K562 (cell line): Measurements from ENCODE around the gene CALY.

Source experiments
- CBX1 ChIP-seq: sonication (generic); IDR thresholded peaks from 2 replicates; pipeline ENCODE4 v1.6.1; 2016; ENCODE audit warnings: antibody characterized with exemption, low read depth, mild to moderate bottlenecking
- DPF2 ChIP-seq: fragments of 450-650 bp; IDR thresholded peaks from 2 replicates; pipeline ENCODE4 v1.6.1; 2016
- GTF2F1 ChIP-seq: IDR thresholded peaks from 2 replicates; pipeline ENCODE4 v1.6.1; 2011; ENCODE audit warnings: low read depth, low read length, improper control_type of control experiment
- KLF13 ChIP-seq: fragments of 450-650 bp; IDR thresholded peaks from 2 replicates; pipeline ENCODE4 v1.6.1; 2016; ENCODE audit warnings: missing genetic modification characterization, low read depth, mild to moderate bottlenecking, missing compliant biosample characterization, moderate library complexity, borderline replicate concordance
- KLF6 ChIP-seq: fragments of 250-450 bp; sonication (Bioruptor Pico); IDR thresholded peaks from 2 replicates; pipeline ENCODE4 v1.4.0; 2020; ENCODE audit warnings: mild to moderate bottlenecking, moderate library complexity, borderline replicate concordance
- NFE2 ChIP-seq: IDR thresholded peaks from 2 replicates; pipeline ENCODE4 v1.6.1; 2014; ENCODE audit warnings: antibody characterized with exemption, low read depth
- ZBTB1 ChIP-seq: sonication (generic); formaldehyde crosslinking; IDR thresholded peaks from 2 replicates; pipeline ENCODE4 v1.8.1; 2023; ENCODE audit warnings: missing genetic modification reagents, low read depth, mild to moderate bottlenecking, borderline replicate concordance
- ZFP36 ChIP-seq: fragments of 150-350 bp; IDR thresholded peaks from 2 replicates; pipeline ENCODE4 v1.6.1; 2018; ENCODE audit warnings: low read length, low read depth; ENCODE audit not compliant: partially characterized antibody
- TF ChIP-seq, protein P1 (sequence below): fragments of 450-650 bp; IDR thresholded peaks from 2 replicates; pipeline ENCODE4 v1.6.1; 2016; ENCODE audit warnings: low read depth
- TF ChIP-seq, protein P2 (sequence below): fragments of 450-650 bp; formaldehyde crosslinking; IDR thresholded peaks from 2 replicates; pipeline ENCODE4 v1.4.0; 2020; ENCODE audit warnings: mild to moderate bottlenecking, moderate library complexity
- TF ChIP-seq, protein P3 (sequence below), 3 experiments: IDR thresholded peaks in 2 of 3; conservative IDR thresholded peaks in 1 of 3; 2 replicates each; pipeline ENCODE4 v1.5.1; 2011 to 2012; ENCODE audit warnings: low read length in 3 of 3, mild to moderate bottlenecking in 3 of 3, control low read depth in 2 of 3, improper control_type of control experiment in 1 of 3, inconsistent platforms in 1 of 3, low read depth in 1 of 3, mixed read lengths in 1 of 3, moderate library complexity in 1 of 3; ENCODE audit not compliant: insufficient read depth in 2 of 3
- TF ChIP-seq, protein P4 (sequence below): sonication (generic); formaldehyde crosslinking; IDR thresholded peaks from 2 replicates; pipeline ENCODE4 v1.8.1; 2022; ENCODE audit warnings: missing genetic modification reagents
- TF ChIP-seq, protein P5 (sequence below), 2 experiments: IDR thresholded peaks in 1 of 2; conservative IDR thresholded peaks in 1 of 2; 2 replicates each; pipeline ENCODE4 v1.6.1; 2016; ENCODE audit warnings: low read depth in 2 of 2, mild to moderate bottlenecking in 1 of 2, missing compliant biosample characterization in 1 of 2, missing genetic modification characterization in 1 of 2, moderate library complexity in 1 of 2

DNA sequence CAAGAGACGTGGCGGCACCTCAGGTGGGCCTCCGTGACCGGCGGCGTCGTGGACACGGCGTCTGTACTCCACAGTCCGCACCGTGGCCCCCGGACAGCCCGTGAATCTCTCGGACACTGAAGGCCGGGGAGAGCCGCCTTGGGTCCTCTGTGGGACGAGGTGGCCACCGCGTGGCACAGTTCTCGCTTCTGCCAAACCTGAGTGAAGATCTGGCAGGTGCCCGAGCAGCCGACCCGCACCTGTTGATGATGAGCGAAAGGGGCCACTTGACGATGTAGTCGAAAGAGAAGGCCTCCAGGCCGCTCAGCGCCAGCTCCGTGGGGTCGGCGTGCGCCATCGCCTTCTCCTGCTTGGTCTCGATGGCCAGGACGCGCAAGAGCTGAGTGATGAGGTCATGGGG lies 51.5 kb downstream of the CALY start:
- TF ChIP-seq ZFP36 (no peak), KLF13 (no peak), GTF2F1 (no peak), CBX1 (no peak), KLF6 (CRISPR knock-in tag) (no peak), DPF2 (no peak), ZBTB1 (CRISPR knock-in tag) (no peak), NFE2 (no peak)
- TF ChIP-seq, protein P1, sequence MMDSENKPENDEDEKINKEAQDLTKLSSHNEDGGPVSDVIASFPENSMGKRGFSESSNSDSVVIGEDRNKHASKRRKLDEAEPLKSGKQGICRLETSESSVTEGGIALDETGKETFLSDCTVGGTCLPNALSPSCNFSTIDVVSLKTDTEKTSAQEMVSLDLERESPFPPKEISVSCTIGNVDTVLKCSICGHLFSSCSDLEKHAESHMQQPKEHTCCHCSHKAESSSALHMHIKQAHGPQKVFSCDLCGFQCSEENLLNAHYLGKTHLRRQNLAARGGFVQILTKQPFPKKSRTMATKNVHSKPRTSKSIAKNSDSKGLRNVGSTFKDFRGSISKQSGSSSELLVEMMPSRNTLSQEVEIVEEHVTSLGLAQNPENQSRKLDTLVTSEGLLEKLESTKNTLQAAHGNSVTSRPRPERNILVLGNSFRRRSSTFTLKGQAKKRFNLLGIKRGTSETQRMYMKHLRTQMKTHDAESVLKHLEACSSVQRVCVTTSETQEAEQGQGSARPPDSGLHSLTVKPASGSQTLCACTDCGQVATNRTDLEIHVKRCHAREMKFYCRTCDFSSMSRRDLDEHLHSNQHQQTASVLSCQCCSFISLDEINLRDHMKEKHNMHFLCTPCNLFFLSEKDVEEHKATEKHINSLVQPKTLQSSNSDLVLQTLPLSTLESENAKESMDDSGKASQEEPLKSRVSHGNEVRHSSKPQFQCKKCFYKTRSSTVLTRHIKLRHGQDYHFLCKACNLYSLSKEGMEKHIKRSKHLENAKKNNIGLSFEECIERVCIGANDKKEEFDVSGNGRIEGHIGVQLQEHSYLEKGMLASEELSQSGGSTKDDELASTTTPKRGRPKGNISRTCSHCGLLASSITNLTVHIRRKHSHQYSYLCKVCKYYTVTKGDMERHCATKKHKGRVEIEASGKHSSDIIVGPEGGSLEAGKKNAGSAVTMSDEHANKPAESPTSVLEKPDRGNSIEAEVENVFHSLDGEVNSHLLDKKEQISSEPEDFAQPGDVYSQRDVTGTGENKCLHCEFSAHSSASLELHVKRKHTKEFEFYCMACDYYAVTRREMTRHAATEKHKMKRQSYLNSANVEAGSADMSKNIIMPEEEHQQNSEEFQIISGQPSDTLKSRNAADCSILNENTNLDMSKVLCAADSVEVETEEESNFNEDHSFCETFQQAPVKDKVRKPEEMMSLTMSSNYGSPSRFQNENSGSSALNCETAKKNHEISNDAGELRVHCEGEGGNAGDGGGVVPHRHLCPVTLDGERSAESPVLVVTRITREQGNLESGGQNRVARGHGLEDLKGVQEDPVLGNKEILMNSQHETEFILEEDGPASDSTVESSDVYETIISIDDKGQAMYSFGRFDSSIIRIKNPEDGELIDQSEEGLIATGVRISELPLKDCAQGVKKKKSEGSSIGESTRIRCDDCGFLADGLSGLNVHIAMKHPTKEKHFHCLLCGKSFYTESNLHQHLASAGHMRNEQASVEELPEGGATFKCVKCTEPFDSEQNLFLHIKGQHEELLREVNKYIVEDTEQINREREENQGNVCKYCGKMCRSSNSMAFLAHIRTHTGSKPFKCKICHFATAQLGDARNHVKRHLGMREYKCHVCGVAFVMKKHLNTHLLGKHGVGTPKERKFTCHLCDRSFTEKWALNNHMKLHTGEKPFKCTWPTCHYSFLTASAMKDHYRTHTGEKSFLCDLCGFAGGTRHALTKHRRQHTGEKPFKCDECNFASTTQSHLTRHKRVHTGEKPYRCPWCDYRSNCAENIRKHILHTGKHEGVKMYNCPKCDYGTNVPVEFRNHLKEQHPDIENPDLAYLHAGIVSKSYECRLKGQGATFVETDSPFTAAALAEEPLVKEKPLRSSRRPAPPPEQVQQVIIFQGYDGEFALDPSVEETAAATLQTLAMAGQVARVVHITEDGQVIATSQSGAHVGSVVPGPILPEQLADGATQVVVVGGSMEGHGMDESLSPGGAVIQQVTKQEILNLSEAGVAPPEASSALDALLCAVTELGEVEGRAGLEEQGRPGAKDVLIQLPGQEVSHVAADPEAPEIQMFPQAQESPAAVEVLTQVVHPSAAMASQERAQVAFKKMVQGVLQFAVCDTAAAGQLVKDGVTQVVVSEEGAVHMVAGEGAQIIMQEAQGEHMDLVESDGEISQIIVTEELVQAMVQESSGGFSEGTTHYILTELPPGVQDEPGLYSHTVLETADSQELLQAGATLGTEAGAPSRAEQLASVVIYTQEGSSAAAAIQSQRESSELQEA, result no peak
- TF ChIP-seq, protein P2, sequence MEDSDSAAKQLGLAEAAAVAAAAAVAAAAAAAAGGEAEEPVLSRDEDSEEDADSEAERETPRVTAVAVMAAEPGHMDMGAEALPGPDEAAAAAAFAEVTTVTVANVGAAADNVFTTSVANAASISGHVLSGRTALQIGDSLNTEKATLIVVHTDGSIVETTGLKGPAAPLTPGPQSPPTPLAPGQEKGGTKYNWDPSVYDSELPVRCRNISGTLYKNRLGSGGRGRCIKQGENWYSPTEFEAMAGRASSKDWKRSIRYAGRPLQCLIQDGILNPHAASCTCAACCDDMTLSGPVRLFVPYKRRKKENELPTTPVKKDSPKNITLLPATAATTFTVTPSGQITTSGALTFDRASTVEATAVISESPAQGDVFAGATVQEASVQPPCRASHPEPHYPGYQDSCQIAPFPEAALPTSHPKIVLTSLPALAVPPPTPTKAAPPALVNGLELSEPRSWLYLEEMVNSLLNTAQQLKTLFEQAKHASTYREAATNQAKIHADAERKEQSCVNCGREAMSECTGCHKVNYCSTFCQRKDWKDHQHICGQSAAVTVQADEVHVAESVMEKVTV (CRISPR knock-in tag), result no peak
- TF ChIP-seq, protein P3, sequence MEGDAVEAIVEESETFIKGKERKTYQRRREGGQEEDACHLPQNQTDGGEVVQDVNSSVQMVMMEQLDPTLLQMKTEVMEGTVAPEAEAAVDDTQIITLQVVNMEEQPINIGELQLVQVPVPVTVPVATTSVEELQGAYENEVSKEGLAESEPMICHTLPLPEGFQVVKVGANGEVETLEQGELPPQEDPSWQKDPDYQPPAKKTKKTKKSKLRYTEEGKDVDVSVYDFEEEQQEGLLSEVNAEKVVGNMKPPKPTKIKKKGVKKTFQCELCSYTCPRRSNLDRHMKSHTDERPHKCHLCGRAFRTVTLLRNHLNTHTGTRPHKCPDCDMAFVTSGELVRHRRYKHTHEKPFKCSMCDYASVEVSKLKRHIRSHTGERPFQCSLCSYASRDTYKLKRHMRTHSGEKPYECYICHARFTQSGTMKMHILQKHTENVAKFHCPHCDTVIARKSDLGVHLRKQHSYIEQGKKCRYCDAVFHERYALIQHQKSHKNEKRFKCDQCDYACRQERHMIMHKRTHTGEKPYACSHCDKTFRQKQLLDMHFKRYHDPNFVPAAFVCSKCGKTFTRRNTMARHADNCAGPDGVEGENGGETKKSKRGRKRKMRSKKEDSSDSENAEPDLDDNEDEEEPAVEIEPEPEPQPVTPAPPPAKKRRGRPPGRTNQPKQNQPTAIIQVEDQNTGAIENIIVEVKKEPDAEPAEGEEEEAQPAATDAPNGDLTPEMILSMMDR (IDR thresholded peaks at IDR 0.05 in 2 of 3, conservative IDR thresholded peaks at IDR 0.05 in 1 of 3; ENCODE audit: insufficient read depth in 2 of 3, low read depth in 1 of 3, low read length in 3 of 3), result no peak
- TF ChIP-seq, protein P4, sequence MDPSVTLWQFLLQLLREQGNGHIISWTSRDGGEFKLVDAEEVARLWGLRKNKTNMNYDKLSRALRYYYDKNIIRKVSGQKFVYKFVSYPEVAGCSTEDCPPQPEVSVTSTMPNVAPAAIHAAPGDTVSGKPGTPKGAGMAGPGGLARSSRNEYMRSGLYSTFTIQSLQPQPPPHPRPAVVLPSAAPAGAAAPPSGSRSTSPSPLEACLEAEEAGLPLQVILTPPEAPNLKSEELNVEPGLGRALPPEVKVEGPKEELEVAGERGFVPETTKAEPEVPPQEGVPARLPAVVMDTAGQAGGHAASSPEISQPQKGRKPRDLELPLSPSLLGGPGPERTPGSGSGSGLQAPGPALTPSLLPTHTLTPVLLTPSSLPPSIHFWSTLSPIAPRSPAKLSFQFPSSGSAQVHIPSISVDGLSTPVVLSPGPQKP (CRISPR knock-in tag), result no peak
- TF ChIP-seq, protein P5, sequence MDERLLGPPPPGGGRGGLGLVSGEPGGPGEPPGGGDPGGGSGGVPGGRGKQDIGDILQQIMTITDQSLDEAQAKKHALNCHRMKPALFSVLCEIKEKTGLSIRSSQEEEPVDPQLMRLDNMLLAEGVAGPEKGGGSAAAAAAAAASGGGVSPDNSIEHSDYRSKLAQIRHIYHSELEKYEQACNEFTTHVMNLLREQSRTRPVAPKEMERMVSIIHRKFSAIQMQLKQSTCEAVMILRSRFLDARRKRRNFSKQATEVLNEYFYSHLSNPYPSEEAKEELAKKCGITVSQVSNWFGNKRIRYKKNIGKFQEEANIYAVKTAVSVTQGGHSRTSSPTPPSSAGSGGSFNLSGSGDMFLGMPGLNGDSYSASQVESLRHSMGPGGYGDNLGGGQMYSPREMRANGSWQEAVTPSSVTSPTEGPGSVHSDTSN (CRISPR knock-in tag; IDR thresholded peaks at IDR 0.05; ENCODE audit: low read depth), result no peak
- TF ChIP-seq, protein P5 (tag; conservative IDR thresholded peaks at IDR 0.05; ENCODE audit: low read depth), result no peak
